OCI-LY1 (cell line): Measurements from ENCODE around the gene EPHA7.

ENCODE experiments used
- H2AFZ ChIP-seq: fragments of 200-600 bp; sonication (generic), shearing (Covaris generic); 2 replicates; pipeline ENCODE4 v1.6.0; 2014; ENCODE audit warnings: antibody characterized with exemption, mild to moderate bottlenecking, low read length
- H3F3A ChIP-seq: fragments of 200-600 bp; sonication (generic), shearing (Covaris generic); 2 replicates; pipeline ENCODE4 v1.6.0; 2014; ENCODE audit warnings: mild to moderate bottlenecking, antibody characterized with exemption, low read length, moderate library complexity; ENCODE audit not compliant: insufficient read depth
- H3K27ac ChIP-seq: fragments of 200-600 bp; sonication (generic); 2 replicates; pipeline ENCODE4 v1.5.1; 2014; ENCODE audit warnings: low read length, mixed run types, mild to moderate bottlenecking, low read depth; ENCODE audit not compliant: poor library complexity, severe bottlenecking
- H3K27me3 ChIP-seq: fragments of 200-600 bp; sonication (generic); 2 replicates; pipeline ENCODE4 v1.6.0; 2014; ENCODE audit warnings: antibody characterized with exemption, mild to moderate bottlenecking, low read length, moderate library complexity; ENCODE audit not compliant: insufficient read depth
- H3K36me3 ChIP-seq: fragments of 200-600 bp; sonication (generic); 2 replicates; pipeline ENCODE4 v1.6.1; 2014; ENCODE audit warnings: mild to moderate bottlenecking, antibody characterized with exemption, low read length, moderate library complexity, mixed read lengths; ENCODE audit not compliant: insufficient read depth
- H3K4me1 ChIP-seq: fragments of 200-600 bp; sonication (generic); 2 replicates; pipeline ENCODE4 v1.5.1; 2014; ENCODE audit warnings: mild to moderate bottlenecking, low read length, moderate library complexity; ENCODE audit not compliant: insufficient read depth, severe bottlenecking
- H3K4me2 ChIP-seq: fragments of 200-600 bp; sonication (generic), shearing (Covaris generic); 2 replicates; pipeline ENCODE4 v1.6.1; 2014; ENCODE audit warnings: low read length
- H3K4me3 ChIP-seq: fragments of 200-600 bp; sonication (generic); 2 replicates; pipeline ENCODE4 v1.5.1; 2014; ENCODE audit warnings: low read length, low read depth, mild to moderate bottlenecking, mixed read lengths; ENCODE audit not compliant: poor library complexity, severe bottlenecking
- H3K79me2 ChIP-seq: fragments of 200-600 bp; shearing (Covaris generic); 2 replicates; pipeline ENCODE4 v1.6.1; 2016; ENCODE audit warnings: mixed run types, low read length, mixed read lengths; ENCODE audit not compliant: insufficient read depth
- H3K9ac ChIP-seq: fragments of 200-600 bp; sonication (generic), shearing (Covaris generic); 2 replicates; pipeline ENCODE4 v1.6.1; 2014; ENCODE audit warnings: mild to moderate bottlenecking, low read length, mixed read lengths
- H3K9me2 ChIP-seq: fragments of 200-600 bp; sonication (generic), shearing (Covaris generic); 2 replicates; pipeline ENCODE4 v1.6.1; 2014; ENCODE audit warnings: low read depth, mild to moderate bottlenecking, low read length, mixed read lengths
- H3K9me3 ChIP-seq: fragments of 200-600 bp; shearing (Covaris generic); 2 replicates; pipeline ENCODE4 v1.6.1; 2014; ENCODE audit warnings: low read length, mixed read lengths
- H4K20me1 ChIP-seq: fragments of 200-600 bp; sonication (generic), shearing (Covaris generic); 2 replicates; pipeline ENCODE4 v1.6.0; 2016; ENCODE audit warnings: mild to moderate bottlenecking, low read length; ENCODE audit not compliant: insufficient read depth
- CTCF ChIP-seq: fragments of 200-600 bp; sonication (generic), shearing (Covaris generic); IDR thresholded peaks from 2 replicates; pipeline ENCODE4 v1.5.1; 2017; ENCODE audit warnings: mild to moderate bottlenecking, antibody characterized with exemption, low read length, moderate library complexity, mixed read lengths
- EZH2 ChIP-seq: fragments of 200-600 bp; sonication (generic), shearing (Covaris generic); IDR thresholded peaks from 2 replicates; pipeline ENCODE4 v1.8.0; 2017; ENCODE audit warnings: borderline replicate concordance, mixed run types, mild to moderate bottlenecking, antibody characterized with exemption, low read length, moderate library complexity, mixed read lengths

The EPHA7 gene

DNA sequence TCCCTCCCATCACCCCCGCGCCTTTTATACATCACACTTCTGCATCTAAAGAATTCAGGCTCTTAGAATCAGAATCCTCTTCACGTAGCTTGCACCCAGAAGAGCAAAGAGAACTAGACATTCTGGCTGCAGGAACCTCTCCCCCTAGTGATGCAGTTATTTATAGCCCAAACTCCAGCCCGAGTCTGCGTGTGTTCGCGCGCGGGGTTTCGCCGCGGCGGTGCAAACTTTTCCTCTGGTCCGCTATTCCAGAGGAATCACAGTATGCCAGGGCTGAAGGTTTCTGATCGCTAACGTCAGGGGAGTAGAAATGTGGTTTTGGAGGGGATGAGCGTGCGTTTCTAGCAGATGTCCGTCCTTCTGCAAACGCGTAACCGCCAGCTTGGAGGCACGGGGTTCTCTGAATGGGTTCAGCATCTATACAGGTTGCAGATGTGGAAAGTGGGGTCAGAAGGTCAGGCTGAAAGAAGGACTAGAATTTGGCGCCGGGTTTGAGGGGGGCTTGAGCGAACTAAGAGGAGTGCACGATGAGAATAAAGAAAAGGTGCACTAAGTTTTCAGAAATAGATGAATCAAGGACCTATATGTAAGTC, 1.8 kb downstream of the EPHA7 start:
- Histone ChIP-seq H3K9me2 (no peaks in the 10 kb centered on the region), H3K9me3 (no peaks in the 10 kb centered on the region), H3K9ac (no peak overlapping the region), H3K27ac (no peak overlapping the region), H2AFZ (no peak overlapping the region), H3K27me3 (no peaks in the 10 kb centered on the region), H3F3A (no peaks in the 10 kb centered on the region), H3K79me2 (no peaks in the 10 kb centered on the region), H3K4me3 (no peak overlapping the region), H3K4me2 (no peak overlapping the region), H3K36me3 (no peaks in the 10 kb centered on the region), H4K20me1 (no peaks in the 10 kb centered on the region), H3K4me1 (no peaks in the 10 kb centered on the region)
- no peak for TF ChIP-seq CTCF
- no peak for TF ChIP-seq EZH2

DNA sequence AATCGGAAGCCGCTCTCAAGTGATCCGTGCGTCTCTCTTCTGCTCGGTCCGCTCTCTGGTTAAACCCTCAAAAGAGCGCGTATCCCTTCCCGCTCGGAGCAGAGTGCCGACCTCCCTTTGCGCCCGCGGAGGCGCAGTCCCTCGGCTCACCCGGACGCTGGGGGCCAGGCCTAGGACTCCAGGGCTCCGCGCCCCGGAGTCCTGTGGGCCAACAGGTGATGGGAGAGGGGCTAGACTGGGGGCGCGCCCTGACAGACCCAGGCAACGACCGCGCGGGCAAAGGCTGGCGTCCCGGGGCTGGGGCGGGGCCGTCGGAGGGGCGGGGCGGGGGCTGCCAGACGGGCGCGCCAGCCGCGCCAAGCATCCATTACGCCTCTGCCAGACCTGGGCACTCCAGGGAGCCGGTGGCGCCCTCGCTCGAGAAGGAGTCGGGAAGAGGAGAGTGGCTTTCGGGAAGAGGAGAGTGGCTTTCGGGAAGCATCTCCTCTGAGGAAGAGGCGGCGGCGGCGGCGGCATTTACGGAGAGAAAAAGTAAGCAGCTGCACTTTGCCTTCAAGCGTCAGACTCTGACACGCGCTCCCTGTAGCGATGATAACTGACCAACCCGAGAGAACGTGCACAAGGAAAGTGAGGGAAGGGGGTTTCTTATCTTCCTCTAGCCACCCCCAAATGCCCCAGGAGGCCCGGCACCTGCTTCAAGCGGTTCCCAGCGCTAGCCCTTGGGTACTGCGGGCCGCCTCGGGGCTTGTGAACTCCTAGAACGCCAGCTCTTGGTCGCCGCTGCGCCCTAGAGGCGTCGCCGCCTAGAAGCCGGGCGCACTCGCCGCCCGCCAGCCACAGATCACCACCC, 2.6 kb downstream of the EPHA7 start:
- no peaks in the 10 kb centered on the region for H3K27me3 ChIP-seq
- H3K4me1 ChIP-seq, result no peaks in the 10 kb centered on the region
- no peak overlapping the region for H3K27ac ChIP-seq
- H3K4me2 ChIP-seq, result no peak overlapping the region
- H3K9ac ChIP-seq, result no peak overlapping the region
- TF ChIP-seq CTCF (no peak), EZH2 (no peak)
- no peak overlapping the region for H3K4me3 ChIP-seq
- H3K36me3 ChIP-seq, result no peaks in the 10 kb centered on the region
- no peaks in the 10 kb centered on the region for H3F3A ChIP-seq
- no peak overlapping the region for H2AFZ ChIP-seq
- H3K9me2 ChIP-seq, result no peaks in the 10 kb centered on the region
- no peaks in the 10 kb centered on the region for H4K20me1 ChIP-seq
- H3K9me3 ChIP-seq, result no peaks in the 10 kb centered on the region
- no peaks in the 10 kb centered on the region for H3K79me2 ChIP-seq

- Histone ChIP-seq H2AFZ (no peak overlapping the region), H3K9ac (no peak overlapping the region), H3K4me3 (no peak overlapping the region), H3K4me2 (no peak overlapping the region), H3K27ac (no peak overlapping the region), H4K20me1 (no peaks in the 10 kb centered on the region), H3F3A (no peaks in the 10 kb centered on the region), H3K79me2 (no peaks in the 10 kb centered on the region), H3K27me3 (no peaks in the 10 kb centered on the region), H3K9me3 (no peaks in the 10 kb centered on the region), H3K4me1 (no peaks in the 10 kb centered on the region), H3K9me2 (no peaks in the 10 kb centered on the region), H3K36me3 (no peaks in the 10 kb centered on the region)
- no peak for TF ChIP-seq CTCF
- no peak for TF ChIP-seq EZH2
These were observed 6.2 kb downstream of the EPHA7 start for GRCh38 chr6:93413190-93413589.
